Spleen (tissue), 7 donors: Measurements from ENCODE around the gene PDE4D.

Source experiments
- CTCF ChIP-seq, 11 experiments: fragments of 200-600 bp in 7 of 11; fragments of 450-650 bp in 4 of 11; sonication (generic) in 4 of 11; IDR thresholded peaks in 8 of 11; conservative IDR thresholded peaks in 3 of 11; 1 replicate in 7 of 11; 2 replicates in 4 of 11; pipeline versions ENCODE4 v1.4.0 to v1.8.0; 2016 to 2021; ENCODE audit warnings: antibody characterized with exemption in 11 of 11, inconsistent platforms in 4 of 11, mild to moderate bottlenecking in 1 of 11
- POLR2A ChIP-seq, 3 donors: fragments of 450-650 bp; IDR thresholded peaks; one replicate each; pipeline ENCODE4 v1.5.1; 2017; ENCODE audit warnings: antibody characterized with exemption in 3 of 3, mild to moderate bottlenecking in 1 of 3
- POLR2AphosphoS5 ChIP-seq, 3 donors: sonication (generic); formaldehyde crosslinking; IDR thresholded peaks; one replicate each; pipeline ENCODE4 v1.5.1; 2017; ENCODE audit warnings: antibody characterized with exemption in 3 of 3
- donor health status: DM: no; HTN: no; CAD: no; lungs with moderate emphysema.
- donor health status: DM: no; HTN: no; CAD: no.
- donor health status: DM: no; HTN: no; CAD: no.

GRCh38 chr5:59130431-59130830 is 763.1 kb downstream of the PDE4D start:
- TF ChIP-seq POLR2A (IDR thresholded peaks at IDR 0.05): no peak
- TF ChIP-seq POLR2AphosphoS5 (IDR thresholded peaks at IDR 0.05): no peak
- TF ChIP-seq CTCF (IDR thresholded peaks at IDR 0.05 in 8 of 11, conservative IDR thresholded peaks at IDR 0.05 in 3 of 11): no peak
